Measurements from ENCODE around the gene DUT.

DUT gene

GRCh38 chr15:48289628-48290027 lies 41.6 kb upstream of the DUT start:
- no peak for TF ChIP-seq CTCF (IDR thresholded peaks at IDR 0.05; ENCODE audit: low read depth, low read length)
- H3K36me3 ChIP-seq: no peaks in the 10 kb centered on the region
- no peaks in the 10 kb centered on the region for H3K27me3 ChIP-seq (ENCODE audit: insufficient read depth, low read depth, severe bottlenecking)
- DNase-seq: no peak
- H3K27ac ChIP-seq: no peak overlapping the region
- H3K4me3 ChIP-seq (ENCODE audit: low read depth, low read length): no peak overlapping the region
- H3K9me3 ChIP-seq (ENCODE audit: severe bottlenecking): no peaks in the 10 kb centered on the region

GRCh38 chr15:48292458-48292857 lies 38.8 kb upstream of the DUT start:
- no peak for DNase-seq
- H3K36me3 ChIP-seq: no peaks in the 10 kb centered on the region
- no peaks in the 10 kb centered on the region for H3K27me3 ChIP-seq (ENCODE audit: insufficient read depth, low read depth, severe bottlenecking)
- H3K4me3 ChIP-seq (ENCODE audit: low read depth, low read length): no peak overlapping the region
- TF ChIP-seq CTCF (IDR thresholded peaks at IDR 0.05; ENCODE audit: low read depth, low read length): no peak
- no peaks in the 10 kb centered on the region for H3K9me3 ChIP-seq (ENCODE audit: severe bottlenecking)
- no peak overlapping the region for H3K27ac ChIP-seq

- TF ChIP-seq CTCF (IDR thresholded peaks at IDR 0.05; ENCODE audit: low read depth, low read length): no peak
- Histone ChIP-seq H3K27ac (no peak overlapping the region), H3K9me3 (ENCODE audit: severe bottlenecking) (no peaks in the 10 kb centered on the region), H3K36me3 (no peaks in the 10 kb centered on the region), H3K27me3 (ENCODE audit: insufficient read depth, low read depth, severe bottlenecking) (no peaks in the 10 kb centered on the region), H3K4me3 (ENCODE audit: low read depth, low read length) (no peak overlapping the region)
- DNase-seq: no peak
Observed at GRCh38 chr15:48297668-48298067, 33.6 kb upstream of the DUT start.

- no peak overlapping the region for H3K4me3 ChIP-seq (ENCODE audit: low read depth, low read length)
- no peak for DNase-seq
- TF ChIP-seq CTCF (IDR thresholded peaks at IDR 0.05; ENCODE audit: low read depth, low read length): no peak
- H3K27me3 ChIP-seq (ENCODE audit: insufficient read depth, low read depth, severe bottlenecking): no peaks in the 10 kb centered on the region
- H3K9me3 ChIP-seq (ENCODE audit: severe bottlenecking): no peaks in the 10 kb centered on the region
- H3K27ac ChIP-seq: no peak overlapping the region
- no peaks in the 10 kb centered on the region for H3K36me3 ChIP-seq
Observed at GRCh38 chr15:48298914-48299313, 32.3 kb upstream of the DUT start.

- Histone ChIP-seq H3K9me3 (ENCODE audit: severe bottlenecking) (no peaks in the 10 kb centered on the region), H3K27me3 (ENCODE audit: insufficient read depth, low read depth, severe bottlenecking) (no peaks in the 10 kb centered on the region), H3K4me3 (ENCODE audit: low read depth, low read length) (no peak overlapping the region), H3K27ac (no peak overlapping the region), H3K36me3 (no peaks in the 10 kb centered on the region)
- no peak for TF ChIP-seq CTCF (IDR thresholded peaks at IDR 0.05; ENCODE audit: low read depth, low read length)
- no peak for DNase-seq
Observed at GRCh38 chr15:48300038-48300437, 31.2 kb upstream of the DUT start.

GRCh38 chr15:48304398-48304797 lies 26.8 kb upstream of the DUT start:
- DNase-seq: no peak
- Histone ChIP-seq H3K27me3 (ENCODE audit: insufficient read depth, low read depth, severe bottlenecking) (no peaks in the 10 kb centered on the region), H3K36me3 (no peaks in the 10 kb centered on the region), H3K27ac (no peak overlapping the region), H3K4me3 (ENCODE audit: low read depth, low read length) (no peak overlapping the region), H3K9me3 (ENCODE audit: severe bottlenecking) (no peaks in the 10 kb centered on the region)
- TF ChIP-seq CTCF (IDR thresholded peaks at IDR 0.05; ENCODE audit: low read depth, low read length): no peak

Data from WERI-Rb-1 (cell line).